HEK293 (cell line): Measurements from ENCODE around the gene WFS1.

Source experiments
- CTCF ChIA-PET: fragments of 350-600 bp; formaldehyde crosslinking; extraction: SDS; loops from one replicate; lab custom pipeline; 2021; ENCODE audit warnings: antibody characterized with exemption; lab: Yijun Ruan, JAX
- POLR2A ChIA-PET: fragments of 300-600 bp; formaldehyde crosslinking; extraction: SDS; loops from one replicate; lab custom pipeline; 2020; ENCODE audit warnings: antibody characterized with exemption, inconsistent platforms; lab: Yijun Ruan, JAX
- H3K27ac ChIP-seq: fragments of 200-500 bp; sonication (Bioruptor generic); 2 replicates; pipeline ENCODE4 v1.5.1; 2014; ENCODE audit warnings: low read depth, low read length, control low read depth, inconsistent platforms; ENCODE audit errors: extremely low read depth
- H3K36me3 ChIP-seq, 2 experiments: fragments of 200-500 bp in 1 of 2; sonication (Bioruptor generic) in 1 of 2; 1 replicate in 1 of 2; 2 replicates in 1 of 2; pipeline ENCODE4 v1.5.1; 2014 to 2017; ENCODE audit warnings: inconsistent platforms in 2 of 2, low read length in 2 of 2; ENCODE audit not compliant: control insufficient read depth in 2 of 2, insufficient read depth in 1 of 2
- H3K4me1 ChIP-seq: fragments of 200-500 bp; sonication (Bioruptor generic); 2 replicates; pipeline ENCODE4 v1.5.1; 2014; ENCODE audit warnings: mild to moderate bottlenecking, low read length, inconsistent platforms; ENCODE audit not compliant: control insufficient read depth, insufficient read depth
- H3K4me3 ChIP-seq: 2 replicates; pipeline ENCODE4 v1.5.1; 2011; ENCODE audit warnings: low read depth, mild to moderate bottlenecking, control low read depth, low read length, moderate library complexity
- H3K9me3 ChIP-seq: fragments of 200-500 bp; sonication (Bioruptor generic); 2 replicates; pipeline ENCODE4 v1.5.1; 2014; ENCODE audit warnings: low read depth, low read length, inconsistent platforms; ENCODE audit not compliant: control insufficient read depth, insufficient read depth
- EGR2 ChIP-seq: fragments of 450-650 bp; formaldehyde crosslinking; IDR thresholded peaks from 2 replicates; pipeline ENCODE4 v1.5.1; 2016; ENCODE audit warnings: low read depth, missing biosample characterization, missing genetic modification characterization
- FEZF1 ChIP-seq: fragments of 450-650 bp; formaldehyde crosslinking; IDR thresholded peaks from 2 replicates; pipeline ENCODE4 v1.5.1; 2016; ENCODE audit warnings: missing biosample characterization, missing genetic modification characterization
- GFI1B ChIP-seq: fragments of 450-650 bp; formaldehyde crosslinking; IDR thresholded peaks from 2 replicates; pipeline ENCODE4 v1.5.1; 2016; ENCODE audit warnings: missing biosample characterization, missing genetic modification characterization
- KLF1 ChIP-seq: fragments of 450-650 bp; formaldehyde crosslinking; IDR thresholded peaks from 2 replicates; pipeline ENCODE4 v1.5.1; 2016; ENCODE audit warnings: missing biosample characterization, missing genetic modification characterization
- MYNN ChIP-seq: fragments of 450-650 bp; formaldehyde crosslinking; IDR thresholded peaks from 2 replicates; pipeline ENCODE4 v1.5.1; 2016; ENCODE audit warnings: missing biosample characterization, missing genetic modification characterization, borderline replicate concordance
- REPIN1 ChIP-seq: fragments of 450-650 bp; formaldehyde crosslinking; IDR thresholded peaks from 2 replicates; pipeline ENCODE4 v1.5.1; 2017; ENCODE audit warnings: missing biosample characterization, missing genetic modification characterization, low read depth
- WT1 ChIP-seq: fragments of 450-650 bp; formaldehyde crosslinking; IDR thresholded peaks from 2 replicates; pipeline ENCODE4 v1.5.1; 2016; ENCODE audit warnings: missing biosample characterization, missing genetic modification characterization
- YY2 ChIP-seq: fragments of 450-650 bp; formaldehyde crosslinking; IDR thresholded peaks from 2 replicates; pipeline ENCODE4 v1.5.1; 2016; ENCODE audit warnings: missing biosample characterization, missing genetic modification characterization
- ZBTB17 ChIP-seq: fragments of 450-650 bp; formaldehyde crosslinking; IDR thresholded peaks from 2 replicates; pipeline ENCODE4 v1.5.1; 2016; ENCODE audit warnings: missing biosample characterization, missing genetic modification characterization
- ZBTB8A ChIP-seq: fragments of 450-650 bp; formaldehyde crosslinking; IDR thresholded peaks from 2 replicates; pipeline ENCODE4 v1.5.1; 2016; ENCODE audit warnings: missing biosample characterization, missing genetic modification characterization
- ZFP41 ChIP-seq: fragments of 450-650 bp; formaldehyde crosslinking; IDR thresholded peaks from 2 replicates; pipeline ENCODE4 v1.5.1; 2016; ENCODE audit warnings: missing biosample characterization, missing genetic modification characterization, borderline replicate concordance
- ZNF112 ChIP-seq: fragments of 450-650 bp; formaldehyde crosslinking; IDR thresholded peaks from 2 replicates; pipeline ENCODE4 v1.5.0; 2017; ENCODE audit warnings: missing biosample characterization, missing genetic modification characterization
- ZNF174 ChIP-seq: fragments of 450-650 bp; formaldehyde crosslinking; IDR thresholded peaks from 2 replicates; pipeline ENCODE4 v1.5.0; 2017; ENCODE audit warnings: missing biosample characterization, mild to moderate bottlenecking, missing genetic modification characterization
- ZNF202 ChIP-seq: fragments of 450-650 bp; formaldehyde crosslinking; IDR thresholded peaks from 2 replicates; pipeline ENCODE4 v1.5.1; 2016; ENCODE audit warnings: missing biosample characterization, missing genetic modification characterization, borderline replicate concordance
- ZNF23 ChIP-seq: fragments of 450-650 bp; formaldehyde crosslinking; IDR thresholded peaks from 2 replicates; pipeline ENCODE4 v1.5.1; 2016; ENCODE audit warnings: missing biosample characterization, missing genetic modification characterization, borderline replicate concordance
- ZNF266 ChIP-seq: fragments of 450-650 bp; formaldehyde crosslinking; IDR thresholded peaks from 2 replicates; pipeline ENCODE4 v1.5.1; 2016; ENCODE audit warnings: missing biosample characterization, missing genetic modification characterization, low read depth
- ZNF274 ChIP-seq, 2 experiments: fragments of 200-500 bp in 1 of 2; fragments of 450-650 bp in 1 of 2; sonication (Bioruptor generic) in 1 of 2; formaldehyde crosslinking in 1 of 2; IDR thresholded peaks; 2 replicates each; pipeline versions ENCODE4 v1.5.1 to v1.6.1; 2014 to 2016; ENCODE audit warnings: borderline replicate concordance in 1 of 2, inconsistent platforms in 1 of 2, low read length in 1 of 2, missing biosample characterization in 1 of 2, missing genetic modification characterization in 1 of 2
- ZNF530 ChIP-seq: fragments of 450-650 bp; formaldehyde crosslinking; IDR thresholded peaks from 2 replicates; pipeline ENCODE4 v1.5.1; 2016; ENCODE audit warnings: low read depth, missing biosample characterization, missing genetic modification characterization
- ZNF544 ChIP-seq: fragments of 450-650 bp; formaldehyde crosslinking; IDR thresholded peaks from 2 replicates; pipeline ENCODE4 v1.5.0; 2017; ENCODE audit warnings: missing biosample characterization, missing genetic modification characterization
- ZNF558 ChIP-seq: fragments of 450-650 bp; formaldehyde crosslinking; IDR thresholded peaks from 2 replicates; pipeline ENCODE4 v1.5.1; 2016; ENCODE audit warnings: missing biosample characterization, missing genetic modification characterization
- ZNF561 ChIP-seq: fragments of 450-650 bp; IDR thresholded peaks from 2 replicates; pipeline ENCODE4 v1.5.1; 2018; ENCODE audit warnings: missing biosample characterization, missing genetic modification characterization, borderline replicate concordance
- ZNF670 ChIP-seq: fragments of 450-650 bp; formaldehyde crosslinking; IDR thresholded peaks from 2 replicates; pipeline ENCODE4 v1.5.1; 2016; ENCODE audit warnings: missing biosample characterization, missing genetic modification characterization, low read depth
- TF ChIP-seq, protein P1 (sequence below): sonication (generic); formaldehyde crosslinking; IDR thresholded peaks from 2 replicates; pipeline ENCODE4 v1.8.1; 2022; ENCODE audit warnings: mild to moderate bottlenecking, moderate library complexity, missing genetic modification reagents
- TF ChIP-seq, protein P2 (sequence below): fragments of 450-650 bp; IDR thresholded peaks from 2 replicates; pipeline ENCODE4 v1.5.1; 2018; ENCODE audit warnings: missing biosample characterization, mild to moderate bottlenecking, missing genetic modification characterization
- TF ChIP-seq, protein P3 (sequence below): fragments of 450-650 bp; formaldehyde crosslinking; conservative IDR thresholded peaks from 2 replicates; pipeline ENCODE4 v1.5.1; 2016; ENCODE audit warnings: low read depth, missing biosample characterization, missing genetic modification characterization
- TF ChIP-seq, protein P4 (sequence below): fragments of 450-650 bp; formaldehyde crosslinking; IDR thresholded peaks from 2 replicates; pipeline ENCODE4 v1.5.1; 2017; ENCODE audit warnings: missing biosample characterization, missing genetic modification characterization
- TF ChIP-seq, protein P5 (sequence below): fragments of 450-650 bp; formaldehyde crosslinking; IDR thresholded peaks from 2 replicates; pipeline ENCODE4 v1.5.1; 2016; ENCODE audit warnings: missing biosample characterization, missing genetic modification characterization

WFS1 gene

DNA sequence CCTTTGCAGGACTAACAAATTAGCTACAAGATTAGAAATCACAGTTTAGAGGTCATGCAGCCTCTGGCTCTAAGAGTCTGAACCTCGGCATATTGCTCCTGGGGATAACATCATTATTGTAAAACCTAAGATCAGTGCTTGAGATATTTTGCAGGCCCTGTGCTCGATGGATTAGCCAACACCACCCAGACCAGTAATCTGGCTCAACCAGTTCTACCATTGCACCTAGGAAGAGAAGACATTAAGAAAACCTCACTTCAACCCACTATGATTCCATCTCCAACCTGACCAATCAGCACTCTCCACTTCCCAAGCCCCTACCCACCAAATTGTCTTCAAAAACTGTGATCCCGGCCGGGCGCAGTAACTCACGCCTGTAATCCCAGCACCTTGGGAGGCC, 43.6 kb downstream of the WFS1 start:
- ChIA-PET POLR2A (no interaction called here), CTCF (interaction anchor here (0.7 kb wide), 1 partner anchor 18 kb away, joined by 3 read pairs; no protein-coding TSS in a partner anchor)
- TF ChIP-seq, protein P1, sequence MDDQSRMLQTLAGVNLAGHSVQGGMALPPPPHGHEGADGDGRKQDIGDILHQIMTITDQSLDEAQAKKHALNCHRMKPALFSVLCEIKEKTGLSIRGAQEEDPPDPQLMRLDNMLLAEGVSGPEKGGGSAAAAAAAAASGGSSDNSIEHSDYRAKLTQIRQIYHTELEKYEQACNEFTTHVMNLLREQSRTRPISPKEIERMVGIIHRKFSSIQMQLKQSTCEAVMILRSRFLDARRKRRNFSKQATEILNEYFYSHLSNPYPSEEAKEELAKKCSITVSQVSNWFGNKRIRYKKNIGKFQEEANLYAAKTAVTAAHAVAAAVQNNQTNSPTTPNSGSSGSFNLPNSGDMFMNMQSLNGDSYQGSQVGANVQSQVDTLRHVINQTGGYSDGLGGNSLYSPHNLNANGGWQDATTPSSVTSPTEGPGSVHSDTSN (CRISPR knock-in tag): no peak
- no peak for TF ChIP-seq ZFP41
- TF ChIP-seq WT1 (tag by site-specific recombination): no peak
- TF ChIP-seq YY2: no peak
- TF ChIP-seq ZNF112: no peak
- no peak for TF ChIP-seq MYNN (tag by site-specific recombination)
- no peak for TF ChIP-seq ZNF670 (tag by site-specific recombination)
- no peak for TF ChIP-seq REPIN1
- no peak for TF ChIP-seq FEZF1
- TF ChIP-seq ZNF558 (tag by site-specific recombination): no peak
- no peak for TF ChIP-seq GFI1B (tag by site-specific recombination)
- no peak for TF ChIP-seq ZNF274 (IDR thresholded peaks at IDR 0.05; ENCODE audit: low read length)
- no peak for TF ChIP-seq ZNF274 (tag by site-specific recombination; IDR thresholded peaks at IDR 0.05; ENCODE audit: borderline replicate concordance)
- no peak for TF ChIP-seq ZNF561 (tag by site-specific recombination)
- TF ChIP-seq ZNF266: no peak
- TF ChIP-seq ZNF530 (tag by site-specific recombination): no peak
- TF ChIP-seq ZBTB8A: no peak
- TF ChIP-seq, protein P2, sequence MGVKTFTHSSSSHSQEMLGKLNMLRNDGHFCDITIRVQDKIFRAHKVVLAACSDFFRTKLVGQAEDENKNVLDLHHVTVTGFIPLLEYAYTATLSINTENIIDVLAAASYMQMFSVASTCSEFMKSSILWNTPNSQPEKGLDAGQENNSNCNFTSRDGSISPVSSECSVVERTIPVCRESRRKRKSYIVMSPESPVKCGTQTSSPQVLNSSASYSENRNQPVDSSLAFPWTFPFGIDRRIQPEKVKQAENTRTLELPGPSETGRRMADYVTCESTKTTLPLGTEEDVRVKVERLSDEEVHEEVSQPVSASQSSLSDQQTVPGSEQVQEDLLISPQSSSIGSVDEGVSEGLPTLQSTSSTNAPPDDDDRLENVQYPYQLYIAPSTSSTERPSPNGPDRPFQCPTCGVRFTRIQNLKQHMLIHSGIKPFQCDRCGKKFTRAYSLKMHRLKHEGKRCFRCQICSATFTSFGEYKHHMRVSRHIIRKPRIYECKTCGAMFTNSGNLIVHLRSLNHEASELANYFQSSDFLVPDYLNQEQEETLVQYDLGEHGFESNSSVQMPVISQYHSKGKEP (tag by site-specific recombination): no peak
- TF ChIP-seq ZBTB17 (tag by site-specific recombination): no peak
- no peak for TF ChIP-seq KLF1
- Histone ChIP-seq H3K27ac (no peak overlapping the region), H3K9me3 (no peaks in the 10 kb centered on the region), H3K4me3 (no peak overlapping the region), H3K4me1 (no peaks in the 10 kb centered on the region), H3K36me3 (no peaks in the 10 kb centered on the region)

DNA sequence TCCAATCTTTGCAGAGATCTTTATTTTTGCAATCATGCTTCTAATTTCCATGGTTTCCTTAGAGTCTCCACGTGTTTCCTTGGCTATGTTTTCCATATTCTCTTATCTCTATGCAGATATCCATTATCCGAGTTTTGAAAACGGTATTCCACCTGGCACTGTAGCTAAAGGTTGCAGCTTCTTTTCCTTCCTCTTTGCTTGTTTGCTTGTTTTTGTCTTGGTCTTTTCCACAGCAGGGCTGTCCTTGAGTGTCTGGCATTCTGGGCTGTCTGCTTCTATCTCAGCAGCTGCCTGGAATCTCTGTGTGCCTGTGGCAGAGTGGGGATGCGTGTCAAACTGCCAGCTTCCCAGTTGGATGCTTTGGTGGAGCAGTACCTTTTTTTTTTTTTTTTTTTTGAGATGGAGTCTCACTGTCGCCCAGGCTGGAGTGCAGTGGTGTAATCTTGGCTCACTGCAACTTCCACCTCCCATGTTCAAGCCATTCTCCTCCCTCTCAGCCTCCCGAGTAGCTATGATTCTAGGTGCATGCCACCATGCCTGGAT, 46.9 kb downstream of the WFS1 start:
- Histone ChIP-seq H3K9me3 (no peaks in the 10 kb centered on the region), H3K36me3 (peaks cover 0 to 19% of the 10 kb centered on the region in 2 experiments; a peak in 1 of 3 replicates), H3K27ac (no peak overlapping the region), H3K4me3 (no peak overlapping the region), H3K4me1 (no peaks in the 10 kb centered on the region)
- ChIA-PET CTCF (interaction anchor here (0.7 kb wide), 1 partner anchor 11 kb away, joined by 3 read pairs; no protein-coding TSS in a partner anchor), POLR2A (no interaction called here)
- TF ChIP-seq EGR2 (tag by site-specific recombination) (no peak), ZNF174 (no peak), ZNF544 (tag by site-specific recombination) (no peak), ZNF202 (no peak), YY2 (no peak), ZFP41 (no peak), ZNF23 (tag by site-specific recombination) (no peak)
- TF ChIP-seq, protein P3, sequence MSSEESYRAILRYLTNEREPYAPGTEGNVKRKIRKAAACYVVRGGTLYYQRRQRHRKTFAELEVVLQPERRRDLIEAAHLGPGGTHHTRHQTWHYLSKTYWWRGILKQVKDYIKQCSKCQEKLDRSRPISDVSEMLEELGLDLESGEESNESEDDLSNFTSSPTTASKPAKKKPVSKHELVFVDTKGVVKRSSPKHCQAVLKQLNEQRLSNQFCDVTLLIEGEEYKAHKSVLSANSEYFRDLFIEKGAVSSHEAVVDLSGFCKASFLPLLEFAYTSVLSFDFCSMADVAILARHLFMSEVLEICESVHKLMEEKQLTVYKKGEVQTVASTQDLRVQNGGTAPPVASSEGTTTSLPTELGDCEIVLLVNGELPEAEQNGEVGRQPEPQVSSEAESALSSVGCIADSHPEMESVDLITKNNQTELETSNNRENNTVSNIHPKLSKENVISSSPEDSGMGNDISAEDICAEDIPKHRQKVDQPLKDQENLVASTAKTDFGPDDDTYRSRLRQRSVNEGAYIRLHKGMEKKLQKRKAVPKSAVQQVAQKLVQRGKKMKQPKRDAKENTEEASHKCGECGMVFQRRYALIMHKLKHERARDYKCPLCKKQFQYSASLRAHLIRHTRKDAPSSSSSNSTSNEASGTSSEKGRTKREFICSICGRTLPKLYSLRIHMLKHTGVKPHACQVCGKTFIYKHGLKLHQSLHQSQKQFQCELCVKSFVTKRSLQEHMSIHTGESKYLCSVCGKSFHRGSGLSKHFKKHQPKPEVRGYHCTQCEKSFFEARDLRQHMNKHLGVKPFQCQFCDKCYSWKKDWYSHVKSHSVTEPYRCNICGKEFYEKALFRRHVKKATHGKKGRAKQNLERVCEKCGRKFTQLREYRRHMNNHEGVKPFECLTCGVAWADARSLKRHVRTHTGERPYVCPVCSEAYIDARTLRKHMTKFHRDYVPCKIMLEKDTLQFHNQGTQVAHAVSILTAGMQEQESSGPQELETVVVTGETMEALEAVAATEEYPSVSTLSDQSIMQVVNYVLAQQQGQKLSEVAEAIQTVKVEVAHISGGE (tag by site-specific recombination): no peak
- TF ChIP-seq, protein P4, sequence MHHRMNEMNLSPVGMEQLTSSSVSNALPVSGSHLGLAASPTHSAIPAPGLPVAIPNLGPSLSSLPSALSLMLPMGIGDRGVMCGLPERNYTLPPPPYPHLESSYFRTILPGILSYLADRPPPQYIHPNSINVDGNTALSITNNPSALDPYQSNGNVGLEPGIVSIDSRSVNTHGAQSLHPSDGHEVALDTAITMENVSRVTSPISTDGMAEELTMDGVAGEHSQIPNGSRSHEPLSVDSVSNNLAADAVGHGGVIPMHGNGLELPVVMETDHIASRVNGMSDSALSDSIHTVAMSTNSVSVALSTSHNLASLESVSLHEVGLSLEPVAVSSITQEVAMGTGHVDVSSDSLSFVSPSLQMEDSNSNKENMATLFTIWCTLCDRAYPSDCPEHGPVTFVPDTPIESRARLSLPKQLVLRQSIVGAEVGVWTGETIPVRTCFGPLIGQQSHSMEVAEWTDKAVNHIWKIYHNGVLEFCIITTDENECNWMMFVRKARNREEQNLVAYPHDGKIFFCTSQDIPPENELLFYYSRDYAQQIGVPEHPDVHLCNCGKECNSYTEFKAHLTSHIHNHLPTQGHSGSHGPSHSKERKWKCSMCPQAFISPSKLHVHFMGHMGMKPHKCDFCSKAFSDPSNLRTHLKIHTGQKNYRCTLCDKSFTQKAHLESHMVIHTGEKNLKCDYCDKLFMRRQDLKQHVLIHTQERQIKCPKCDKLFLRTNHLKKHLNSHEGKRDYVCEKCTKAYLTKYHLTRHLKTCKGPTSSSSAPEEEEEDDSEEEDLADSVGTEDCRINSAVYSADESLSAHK (tag by site-specific recombination): no peak
- TF ChIP-seq, protein P5, sequence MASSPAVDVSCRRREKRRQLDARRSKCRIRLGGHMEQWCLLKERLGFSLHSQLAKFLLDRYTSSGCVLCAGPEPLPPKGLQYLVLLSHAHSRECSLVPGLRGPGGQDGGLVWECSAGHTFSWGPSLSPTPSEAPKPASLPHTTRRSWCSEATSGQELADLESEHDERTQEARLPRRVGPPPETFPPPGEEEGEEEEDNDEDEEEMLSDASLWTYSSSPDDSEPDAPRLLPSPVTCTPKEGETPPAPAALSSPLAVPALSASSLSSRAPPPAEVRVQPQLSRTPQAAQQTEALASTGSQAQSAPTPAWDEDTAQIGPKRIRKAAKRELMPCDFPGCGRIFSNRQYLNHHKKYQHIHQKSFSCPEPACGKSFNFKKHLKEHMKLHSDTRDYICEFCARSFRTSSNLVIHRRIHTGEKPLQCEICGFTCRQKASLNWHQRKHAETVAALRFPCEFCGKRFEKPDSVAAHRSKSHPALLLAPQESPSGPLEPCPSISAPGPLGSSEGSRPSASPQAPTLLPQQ (tag by site-specific recombination): no peak
